HG02840 (cell line): ENCODE measurements around the gene ZNF146.
A peak's percentile ranks its signal among the peaks of the same experiment; 100 is the strongest.
"Not testable (repeated sequence)": the region's sequence is repeated elsewhere in the genome, so short reads cannot be mapped to it uniquely, and the experiment has no call there.

Experiments
- ATAC-seq: cut with Tn5 transposase; IDR thresholded peaks from one replicate; pipeline ENCODE4 v1.9.1; 2021; ENCODE audit warnings: mild to moderate bottlenecking, moderate library complexity, moderate number of reproducible peaks; ENCODE audit not compliant: unreplicated experiment, low FRiP score

ZNF146 gene

GRCh38 chr19:36214386-36215275 lies at the start of gene ZNF146, which contains the start of gene ZNF565:
ZNF146 (plus strand) TSS chr19:36215106; CDS start chr19:36236441, 21,335 bp downstream.
ZNF565 (minus strand) TSS chr19:36214665; CDS start chr19:36201985, 12,680 bp downstream.
- peak; percentile 92 for ATAC-seq

DNA sequence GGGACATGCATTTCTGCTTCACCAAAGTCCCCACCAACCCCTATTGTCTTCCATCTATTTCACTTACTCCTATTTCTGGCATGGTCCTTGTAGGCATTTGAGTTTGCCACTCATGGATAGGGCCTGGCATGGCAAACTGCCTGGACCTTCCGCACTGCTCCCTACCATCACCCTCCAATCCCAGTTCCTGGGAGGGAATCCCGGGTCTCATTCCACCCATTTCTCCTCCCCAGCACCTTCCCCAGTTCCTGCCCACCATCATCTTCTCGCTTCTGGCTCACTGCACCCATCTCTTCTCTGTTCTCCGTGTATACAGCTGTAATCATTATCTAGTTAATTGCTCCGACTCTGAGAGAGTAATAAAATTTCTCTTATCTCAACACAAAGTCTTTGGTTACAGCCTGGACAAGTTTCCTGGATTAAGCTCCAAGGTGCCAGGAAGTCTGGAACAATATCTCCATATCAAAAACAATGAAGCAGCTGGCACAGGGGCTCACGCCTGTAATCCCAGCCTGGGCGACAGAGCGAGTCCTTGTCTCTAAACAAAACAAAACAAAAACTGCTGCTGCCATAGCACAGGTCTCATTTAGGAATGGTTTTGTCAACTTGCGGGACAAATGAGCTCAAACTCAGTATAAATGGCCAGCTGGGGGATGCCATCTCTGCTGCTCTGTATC lies 45.7 kb upstream of the ZNF146 start:
- no peak for ATAC-seq

GRCh38 chr19:36172852-36173251 lies 42.1 kb upstream of the ZNF146 start:
- no peak for ATAC-seq

GRCh38 chr19:36173846-36174245 lies 41.1 kb upstream of the ZNF146 start:
- not testable (repeated sequence) for ATAC-seq

GRCh38 chr19:36179077-36179476 lies 35.8 kb upstream of the ZNF146 start:
- not testable (repeated sequence) for ATAC-seq

DNA sequence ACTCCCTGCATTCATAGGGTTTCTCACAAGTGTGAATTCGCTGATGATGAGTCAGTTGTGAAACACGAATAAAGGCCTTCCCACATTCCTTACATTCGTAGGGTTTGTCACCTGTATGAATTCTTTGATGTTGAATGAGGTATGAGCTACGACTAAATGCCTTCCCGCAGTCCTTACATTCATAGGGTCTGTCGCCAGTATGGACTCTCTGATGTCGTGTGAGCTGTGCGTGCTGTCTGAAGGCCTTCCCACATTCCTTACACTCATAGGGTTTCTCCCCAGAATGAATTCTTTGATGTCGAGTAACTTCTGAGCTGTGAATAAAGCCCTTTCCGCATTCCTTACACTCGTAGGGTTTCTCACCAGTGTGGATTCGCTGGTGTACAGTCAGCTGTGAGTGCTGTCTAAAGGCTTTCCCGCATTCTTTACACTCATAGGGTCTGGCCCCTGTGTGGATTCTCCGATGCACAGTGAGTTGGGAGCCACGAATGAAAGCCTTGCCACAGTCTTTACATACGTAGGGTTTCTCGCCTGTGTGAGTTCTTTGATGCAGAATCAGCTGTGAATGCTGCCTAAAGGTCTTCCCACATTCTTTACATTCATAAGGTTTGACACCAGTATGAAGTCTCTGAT lies 32.2 kb upstream of the ZNF146 start:
- ATAC-seq = no peak

GRCh38 chr19:36183245-36183628 lies 31.7 kb upstream of the ZNF146 start:
- ATAC-seq = no peak

DNA sequence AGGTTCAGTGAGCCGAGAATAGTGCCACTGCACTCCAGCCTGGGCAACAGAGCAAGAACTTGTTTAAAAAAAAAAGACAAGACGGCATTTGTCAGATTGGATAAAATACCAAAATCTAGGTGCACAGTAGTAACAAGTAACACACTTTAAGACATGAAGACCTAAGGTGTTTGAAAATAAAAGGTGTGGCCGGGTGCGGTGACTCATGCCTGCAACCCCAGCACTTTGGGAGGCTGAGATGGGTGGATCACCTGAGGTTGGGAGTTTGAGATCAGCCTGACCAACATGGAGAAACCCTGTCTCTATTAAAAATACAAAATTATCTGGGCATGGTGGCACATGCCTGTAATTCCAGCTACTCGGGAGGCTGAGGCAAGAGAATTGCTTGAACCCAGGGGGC lies 28.2 kb upstream of the ZNF146 start:
- not testable (repeated sequence) for ATAC-seq

GRCh38 chr19:36196249-36196648 lies 18.7 kb upstream of the ZNF146 start:
- ATAC-seq = no peak

DNA sequence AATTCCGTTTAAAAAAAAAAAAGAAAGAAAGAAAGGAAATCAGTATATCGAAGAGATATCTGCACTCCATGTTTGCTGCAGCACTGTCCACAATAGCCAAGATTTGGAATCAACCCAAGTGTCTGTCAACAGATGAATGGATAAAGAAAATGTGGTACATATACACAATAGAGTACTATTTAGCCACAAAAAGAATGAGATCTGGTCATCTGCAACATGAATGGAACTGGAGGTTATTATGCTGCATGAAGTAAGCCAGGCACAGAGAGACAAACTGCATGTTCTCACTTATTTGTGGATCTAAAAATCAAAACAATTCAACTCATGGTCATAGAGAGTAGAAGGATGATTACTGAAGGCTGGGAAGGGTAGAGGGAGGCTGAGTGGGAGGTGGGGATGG lies 16.8 kb upstream of the ZNF146 start:
- no peak for ATAC-seq

DNA sequence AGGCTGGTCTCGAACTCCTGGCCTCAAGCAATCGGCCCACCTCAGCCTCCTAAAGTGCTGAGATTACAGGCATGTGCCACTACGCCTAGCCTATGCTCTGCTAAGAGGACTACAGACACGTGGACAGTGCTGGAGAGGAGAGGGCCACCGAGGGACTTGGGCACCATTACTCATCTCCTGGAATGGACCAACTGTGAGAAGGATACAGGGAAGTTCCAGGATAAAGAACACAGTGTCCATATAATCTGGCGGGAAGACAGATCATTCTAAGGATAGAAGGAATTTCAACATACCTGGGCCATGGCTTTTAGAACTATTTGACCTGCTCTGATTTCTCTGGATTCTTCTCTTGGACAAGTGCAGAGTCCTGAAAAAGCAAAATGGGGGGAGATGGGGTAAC lies 13.2 kb upstream of the ZNF146 start:
- no peak for ATAC-seq

GRCh38 chr19:36203293-36203692 lies 11.6 kb upstream of the ZNF146 start:
- ATAC-seq = no peak

DNA sequence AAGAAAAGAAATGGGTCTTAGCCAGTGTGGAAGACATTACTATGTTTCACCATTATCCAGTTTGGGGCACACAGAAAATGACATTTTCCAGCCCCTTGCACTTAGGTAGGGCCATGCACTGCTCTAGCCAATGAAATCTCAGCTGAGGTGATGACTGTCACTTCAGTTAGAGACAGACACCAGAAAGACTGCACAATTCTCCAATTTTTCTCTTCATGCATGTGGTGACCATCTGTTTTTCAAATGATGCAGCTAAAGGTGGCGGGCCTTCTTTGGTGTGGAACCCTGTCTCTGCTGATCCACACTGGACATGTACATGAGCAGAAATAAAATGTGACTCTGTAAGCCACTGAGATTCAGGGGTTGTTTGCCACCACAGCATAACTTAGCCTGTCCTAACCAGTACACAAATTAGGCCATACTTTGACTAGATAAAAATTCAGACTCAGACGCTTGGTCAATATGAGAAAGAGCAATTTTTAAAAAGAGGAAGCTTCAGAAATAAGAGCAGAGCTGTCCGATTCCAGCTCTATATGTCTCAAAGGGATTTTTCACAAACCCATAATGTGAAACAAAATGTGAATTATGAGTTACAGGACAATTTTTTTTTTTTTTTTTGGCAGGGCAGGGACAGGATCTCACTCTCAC lies 7.2 kb upstream of the ZNF146 start:
- ATAC-seq = no peak

- ATAC-seq = no peak
Measured at GRCh38 chr19:36209372-36209771, 5.5 kb upstream of the ZNF146 start.

DNA sequence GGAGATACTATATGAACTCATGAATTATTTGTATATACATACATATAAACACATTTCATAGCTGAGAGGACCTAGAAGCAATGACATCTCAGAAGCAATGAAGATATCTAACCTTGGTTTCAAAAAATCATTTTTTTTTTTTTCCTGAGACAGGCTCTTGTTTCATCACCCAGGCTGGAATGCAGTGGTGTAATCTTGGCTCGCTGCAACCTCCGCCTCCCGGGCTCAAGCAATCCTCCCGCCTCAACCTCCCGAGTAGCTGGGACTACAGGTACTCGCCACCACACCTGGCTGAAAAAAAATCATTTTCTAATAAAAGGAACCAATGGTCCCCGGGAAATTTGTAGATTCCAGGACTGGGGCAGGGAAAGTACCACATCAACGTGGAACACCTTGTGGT lies 4.4 kb upstream of the ZNF146 start:
- no peak for ATAC-seq

DNA sequence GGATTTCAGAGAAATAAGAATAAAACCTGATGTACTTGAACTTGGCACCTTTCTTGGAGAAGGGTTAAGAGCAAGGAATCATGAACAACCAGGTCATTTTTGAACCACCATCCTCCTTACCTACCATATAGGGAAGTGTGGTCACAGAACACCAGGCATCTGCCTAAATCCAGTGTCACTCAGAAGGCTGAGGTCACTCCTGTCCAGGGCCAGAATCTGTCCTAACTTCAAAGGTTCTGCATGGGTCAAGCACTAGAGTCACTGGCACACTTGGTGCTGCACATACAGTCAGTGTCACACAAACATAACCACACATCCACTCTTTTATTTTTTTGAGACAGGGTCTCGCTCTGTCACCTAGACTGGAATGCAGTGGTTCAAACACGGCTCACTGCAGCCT lies 2.0 kb upstream of the ZNF146 start:
- ATAC-seq = no peak

DNA sequence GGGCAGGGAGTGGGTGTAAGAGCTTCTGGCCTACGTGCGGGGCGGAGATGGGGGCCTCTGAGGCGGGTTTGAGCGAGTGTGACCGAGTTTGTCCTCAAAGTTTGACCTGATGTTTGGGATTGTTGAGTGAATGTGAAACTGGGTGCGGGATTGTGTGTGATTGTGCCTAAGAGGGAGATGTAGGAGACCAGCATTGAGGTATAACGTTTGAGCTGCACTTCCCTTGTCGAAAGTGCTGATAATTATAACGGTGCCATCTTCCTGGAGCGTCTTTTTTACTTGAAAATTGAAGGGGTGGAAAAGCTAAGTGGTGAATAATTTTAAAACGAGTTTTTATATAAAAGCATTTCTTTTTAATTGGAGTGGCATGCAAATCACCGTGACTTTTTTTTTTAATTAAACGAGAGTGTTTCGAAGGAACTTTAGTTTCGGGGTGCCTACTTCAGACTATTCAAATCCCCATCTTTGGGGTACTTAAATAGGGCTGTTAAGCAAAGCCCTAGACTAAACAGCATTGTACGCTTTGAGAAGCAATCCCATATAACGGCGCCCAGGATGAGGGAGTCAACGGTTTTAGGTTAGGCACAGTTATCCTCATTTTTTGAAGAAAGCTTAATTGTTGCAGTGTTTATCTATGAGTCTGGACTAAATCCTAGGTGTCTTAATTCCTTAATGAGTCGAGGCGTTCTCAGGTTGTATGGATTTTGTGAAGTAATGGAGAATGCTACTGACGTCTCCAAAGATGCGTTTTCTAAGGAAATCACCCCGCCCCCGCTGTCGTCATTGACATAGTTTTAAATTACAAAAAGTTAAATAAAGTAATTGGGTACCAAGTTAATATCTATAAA lies 594 bp downstream of the ZNF146 start:
- no peak for ATAC-seq

DNA sequence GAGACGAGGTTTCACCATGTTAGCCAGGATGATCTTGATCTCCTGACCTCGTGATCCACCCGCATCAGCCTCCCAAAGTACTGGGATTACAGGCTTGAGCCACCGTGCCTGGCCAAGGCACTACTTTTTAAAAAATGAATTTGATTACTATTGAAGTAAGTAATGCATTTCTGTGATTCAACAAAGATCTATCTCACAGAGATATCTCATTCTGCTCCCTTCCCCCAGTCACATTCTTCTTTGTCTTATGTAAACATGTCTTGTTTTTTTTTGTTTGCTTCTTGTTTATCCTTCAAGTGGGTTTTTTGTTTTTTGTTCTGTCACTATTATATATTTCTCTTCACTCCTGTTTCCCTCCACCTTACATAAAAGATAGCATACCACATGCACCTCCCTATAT lies 6.6 kb downstream of the ZNF146 start:
- ATAC-seq = no peak

GRCh38 chr19:36222503-36222902 lies 7.6 kb downstream of the ZNF146 start:
- ATAC-seq = no peak
